Cerebellar nuclear complex (tissue), 1 donor: ENCODE results near the gene ASPRV1.
"Not testable (repeated sequence)": the region's sequence is repeated elsewhere in the genome, so short reads cannot be mapped to it uniquely, and the experiment has no call there.

Experiments used
- DNase-seq, 2 experiments: peaks; one replicate each; lab custom pipeline; 2025; lab: John Stamatoyannopoulos, UW

The ASPRV1 gene

GRCh38 chr2:69961496-69961895 lies at the start of gene ASPRV1:
TSS of gene ASPRV1 (minus strand) at chr2:69961631. CDS start at chr2:69961436, 195 bp downstream.
- DNase-seq = no peak

GRCh38 chr2:70010576-70011111 lies 49.2 kb upstream of the ASPRV1 start:
- no peak for DNase-seq

- DNase-seq = no peak
Observed at GRCh38 chr2:70009762-70010575, 48.5 kb upstream of the ASPRV1 start.

GRCh38 chr2:70008290-70008689 lies 46.9 kb upstream of the ASPRV1 start:
- DNase-seq = no peak

- no peak for DNase-seq
Observed at GRCh38 chr2:70007151-70007550, 45.7 kb upstream of the ASPRV1 start.

GRCh38 chr2:70006447-70006784 lies 45.0 kb upstream of the ASPRV1 start:
- DNase-seq = no peak

GRCh38 chr2:70005752-70006446 lies 44.5 kb upstream of the ASPRV1 start:
- DNase-seq = no peak

GRCh38 chr2:70005216-70005615 lies 43.8 kb upstream of the ASPRV1 start:
- no peak for DNase-seq

GRCh38 chr2:70003093-70003830 lies 41.8 kb upstream of the ASPRV1 start:
- DNase-seq = no peak

- no peak for DNase-seq
Observed at GRCh38 chr2:70002241-70002899, 40.9 kb upstream of the ASPRV1 start.

- DNase-seq = not testable (repeated sequence)
Observed at GRCh38 chr2:70000529-70000928, 39.1 kb upstream of the ASPRV1 start.

GRCh38 chr2:69998761-69999160 lies 37.3 kb upstream of the ASPRV1 start:
- no peak for DNase-seq

GRCh38 chr2:69997015-69997830 lies 35.8 kb upstream of the ASPRV1 start:
- DNase-seq = no peak

GRCh38 chr2:69995511-69995910 lies 34.1 kb upstream of the ASPRV1 start:
- no peak for DNase-seq

- no peak for DNase-seq
Observed at GRCh38 chr2:69994166-69994565, 32.7 kb upstream of the ASPRV1 start.

GRCh38 chr2:69993708-69994107 lies 32.3 kb upstream of the ASPRV1 start:
- no peak for DNase-seq

GRCh38 chr2:69993048-69993565 lies 31.7 kb upstream of the ASPRV1 start:
- DNase-seq = no peak

- DNase-seq = no peak
Observed at GRCh38 chr2:69992310-69993047, 31.0 kb upstream of the ASPRV1 start.

- DNase-seq = no peak
Observed at GRCh38 chr2:69989441-69990105, 28.1 kb upstream of the ASPRV1 start.

GRCh38 chr2:69989009-69989408 lies 27.6 kb upstream of the ASPRV1 start:
- DNase-seq = no peak
